Smooth muscle cell of the pulmonary artery (primary cell): ENCODE measurements around the gene DPH6. TPM values are rescaled to one million over a fixed set of nuclear protein-coding genes. Genes with fewer than 3 reads are reported as not detected.

Experiments used
- total RNA-seq: library from RNA; depleted of rRNA; stranded (reverse); fragments of >200 nt; gene quantifications from 2 replicates; pipeline ENCODE4 v1.2.3, GENCODE V29; 2014

The DPH6 gene, protein sequence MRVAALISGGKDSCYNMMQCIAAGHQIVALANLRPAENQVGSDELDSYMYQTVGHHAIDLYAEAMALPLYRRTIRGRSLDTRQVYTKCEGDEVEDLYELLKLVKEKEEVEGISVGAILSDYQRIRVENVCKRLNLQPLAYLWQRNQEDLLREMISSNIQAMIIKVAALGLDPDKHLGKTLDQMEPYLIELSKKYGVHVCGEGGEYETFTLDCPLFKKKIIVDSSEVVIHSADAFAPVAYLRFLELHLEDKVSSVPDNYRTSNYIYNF
- total RNA-seq: 7.6 and 11.9 TPM in 2 replicates

DNA sequence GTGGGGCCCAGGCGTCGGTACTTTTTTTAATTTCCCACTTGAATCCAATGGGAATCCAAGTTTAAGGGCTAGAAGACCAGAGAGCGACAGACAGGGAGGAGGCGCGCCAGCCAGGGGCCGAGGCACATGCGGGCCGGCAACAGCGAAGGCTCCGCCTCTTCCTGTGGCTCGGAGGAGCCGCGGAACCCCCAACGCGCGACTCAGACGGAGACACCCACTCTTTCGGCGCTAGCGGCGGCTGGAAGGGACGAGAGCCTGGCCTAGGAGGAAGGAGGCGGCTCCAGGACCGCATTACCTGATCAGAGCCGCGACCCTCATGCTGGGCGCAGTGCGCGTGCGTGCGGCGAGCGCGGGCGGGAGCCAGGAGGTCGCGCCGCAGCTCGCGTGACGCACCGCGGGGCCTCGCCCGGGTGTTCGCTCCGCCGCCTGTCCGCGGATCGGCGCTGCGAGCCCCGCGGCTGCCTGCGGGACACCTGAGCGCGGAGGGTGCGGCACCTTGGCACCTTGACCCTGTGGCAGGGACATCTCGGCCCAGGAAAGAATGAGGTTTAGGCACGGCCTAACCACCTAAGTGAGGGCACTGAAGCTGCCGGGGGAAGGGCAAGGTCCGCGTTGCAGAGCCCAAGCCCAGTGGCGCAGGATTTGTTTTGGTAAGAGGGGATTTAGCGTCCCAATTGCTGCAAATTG is at the start of gene DPH6:
TSS of gene DPH6 (minus strand) at position 342 of the 687 bp plus-strand sequence. CDS start at position 318, 24 bp downstream.

